Keratinocyte (primary cell): ENCODE results near the gene C1orf74. TPM values are rescaled to one million over a fixed set of nuclear protein-coding genes. Genes with fewer than 3 reads are reported as not detected.

ENCODE experiments used
- DNase-seq: peaks from one replicate; pipeline ENCODE4 v3.0.0-alpha.2; 2011; ENCODE audit warnings: low read depth, missing footprints, low spot score
- FAIRE-seq: peaks from 2 replicates; lab custom pipeline; 2011; peaks lifted over from hg19 to GRCh38; lab: Jason Lieb, UNC
- H2AFZ ChIP-seq: 2 replicates; pipeline ENCODE4 v1.6.0; 2012; ENCODE audit warnings: low read length, control low read depth, inconsistent platforms; ENCODE audit not compliant: control insufficient read depth
- H3K27ac ChIP-seq: 2 replicates; pipeline ENCODE4 v1.5.1; 2011; ENCODE audit warnings: low read length; ENCODE audit not compliant: control insufficient read depth, insufficient read depth
- H3K27me3 ChIP-seq: 3 replicates; pipeline ENCODE4 v1.6.0; 2011; ENCODE audit warnings: low read length; ENCODE audit not compliant: control insufficient read depth, insufficient read depth; ENCODE audit errors: extremely low read depth
- H3K36me3 ChIP-seq, 2 experiments: 2 replicates in 1 of 2; 3 replicates in 1 of 2; pipeline ENCODE4 v1.5.1; 2011; ENCODE audit warnings: low read length in 2 of 2, mild to moderate bottlenecking in 1 of 2; ENCODE audit not compliant: control insufficient read depth in 2 of 2, insufficient read depth in 2 of 2; ENCODE audit errors: extremely low read depth in 1 of 2
- H3K4me1 ChIP-seq: 3 replicates; pipeline ENCODE4 v1.5.1; 2011; ENCODE audit warnings: low read length; ENCODE audit not compliant: control insufficient read depth, insufficient read depth; ENCODE audit errors: extremely low read depth
- H3K4me2 ChIP-seq: 3 replicates; pipeline ENCODE4 v1.6.0; 2011; ENCODE audit warnings: low read depth, low read length; ENCODE audit not compliant: control insufficient read depth, insufficient read depth; ENCODE audit errors: extremely low read depth
- H3K4me3 ChIP-seq, 3 experiments: fragments of 200-600 bp in 1 of 3; sonication (generic) in 1 of 3; 2 replicates in 2 of 3; 3 replicates in 1 of 3; pipeline ENCODE4 v1.5.1; 2011 to 2016; ENCODE audit warnings: low read length in 3 of 3, mild to moderate bottlenecking in 3 of 3, control low read depth in 2 of 3, inconsistent platforms in 1 of 3, low read depth in 1 of 3, mixed read lengths in 1 of 3, mixed run types in 1 of 3, moderate library complexity in 1 of 3; ENCODE audit not compliant: control insufficient read depth in 2 of 3, insufficient read depth in 2 of 3; ENCODE audit errors: extremely low read depth in 1 of 3
- H3K79me2 ChIP-seq: 2 replicates; pipeline ENCODE4 v1.6.0; 2012; ENCODE audit warnings: low read length; ENCODE audit not compliant: control insufficient read depth, insufficient read depth
- H3K9ac ChIP-seq: 3 replicates; pipeline ENCODE4 v1.6.0; 2011; ENCODE audit warnings: low read length; ENCODE audit not compliant: control insufficient read depth, insufficient read depth; ENCODE audit errors: extremely low read depth
- H3K9me1 ChIP-seq: 3 replicates; pipeline ENCODE4 v1.6.0; 2011; ENCODE audit warnings: low read length; ENCODE audit not compliant: control insufficient read depth, insufficient read depth; ENCODE audit errors: extremely low read depth
- H3K9me3 ChIP-seq: 2 replicates; pipeline ENCODE4 v1.5.1; 2012; ENCODE audit warnings: low read depth, low read length; ENCODE audit not compliant: control insufficient read depth
- H4K20me1 ChIP-seq: 3 replicates; pipeline ENCODE4 v1.6.0; 2011; ENCODE audit warnings: low read length; ENCODE audit not compliant: control insufficient read depth, insufficient read depth; ENCODE audit errors: extremely low read depth
- EZH2 ChIP-seq: IDR thresholded peaks from one replicate; pipeline ENCODE4 v1.6.1; 2012; ENCODE audit warnings: inconsistent platforms, mild to moderate bottlenecking, low read length, moderate library complexity
- dilution Hi-C: fragments of 300-500 bp; cut with MboI; formaldehyde crosslinking; loops from one replicate; pipeline ENCODE4 v1.7.0; 2020; ENCODE audit warnings: low sequenced_read_pairs; ENCODE audit not compliant: extremely low pct_ligation_motif_present
- polyA plus RNA-seq, 5 experiments: library from polyadenylated mRNA; depleted of rRNA in 3 of 5; stranded (reverse) in 3 of 5; stranded (forward) in 1 of 5; unstranded in 1 of 5; fragments of >200 nt; gene quantifications; 1 replicate in 1 of 5; 2 replicates in 3 of 5; 3 replicates in 1 of 5; pipeline versions ENCODE4 v1.2.1 to v1.2.3, GENCODE V29; 2011 to 2012; ENCODE audit warnings: missing spikeins in 2 of 5, low read depth in 1 of 5, low replicate concordance in 1 of 5
- TF ChIP-seq, protein P1 (sequence below), 3 experiments: IDR thresholded peaks in 1 of 3; conservative IDR thresholded peaks in 1 of 3; optimal IDR thresholded peaks in 1 of 3; 2 replicates in 2 of 3; 3 replicates in 1 of 3; pipeline versions ENCODE3 to v1.5.1; 2011; ENCODE audit warnings: low read length in 3 of 3, mild to moderate bottlenecking in 3 of 3, moderate library complexity in 2 of 3, control low read depth in 1 of 3, inconsistent platforms in 1 of 3; ENCODE audit not compliant: insufficient read depth in 2 of 3; ENCODE audit errors: extremely low read depth in 1 of 3

Gene C1orf74
- polyA plus RNA-seq, 1 donor (not counting 4 experiments of a cell fraction or from before 2014, with no cell fraction given): 58.1 TPM

DNA sequence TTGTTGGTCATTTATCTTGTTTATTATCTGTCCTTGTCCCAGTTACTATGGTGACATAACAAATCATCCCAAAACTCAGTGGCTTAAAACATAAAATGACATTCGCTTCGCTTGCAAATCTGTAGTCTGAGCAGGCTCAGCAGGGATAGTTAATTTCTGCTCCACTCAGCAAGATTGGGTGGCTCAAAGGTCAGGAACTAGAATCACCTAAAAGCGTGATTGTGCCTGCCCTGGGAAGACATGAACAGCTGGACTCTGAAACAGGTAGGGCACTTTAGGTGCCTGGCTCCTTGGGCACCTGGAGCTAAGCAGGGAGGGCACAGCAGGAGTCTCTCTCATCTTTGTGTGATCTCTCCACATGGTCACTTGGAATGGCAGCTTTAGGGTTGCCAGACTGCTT lies 43.2 kb downstream of the C1orf74 start:
- Histone ChIP-seq H3K36me3 (no peaks in the 10 kb centered on the region), H4K20me1 (no peaks in the 10 kb centered on the region), H3K4me2 (no peak overlapping the region), H3K9ac (no peak overlapping the region), H3K9me3 (no peaks in the 10 kb centered on the region), H3K79me2 (no peaks in the 10 kb centered on the region), H3K4me1 (no peaks in the 10 kb centered on the region), H3K4me3 (no peak overlapping the region), H3K27ac (no peak overlapping the region), H3K9me1 (no peaks in the 10 kb centered on the region), H2AFZ (no peak overlapping the region), H3K27me3 (no peaks in the 10 kb centered on the region)
- FAIRE-seq (no peak), DNase-seq (no peak)
- TF ChIP-seq, protein P1, sequence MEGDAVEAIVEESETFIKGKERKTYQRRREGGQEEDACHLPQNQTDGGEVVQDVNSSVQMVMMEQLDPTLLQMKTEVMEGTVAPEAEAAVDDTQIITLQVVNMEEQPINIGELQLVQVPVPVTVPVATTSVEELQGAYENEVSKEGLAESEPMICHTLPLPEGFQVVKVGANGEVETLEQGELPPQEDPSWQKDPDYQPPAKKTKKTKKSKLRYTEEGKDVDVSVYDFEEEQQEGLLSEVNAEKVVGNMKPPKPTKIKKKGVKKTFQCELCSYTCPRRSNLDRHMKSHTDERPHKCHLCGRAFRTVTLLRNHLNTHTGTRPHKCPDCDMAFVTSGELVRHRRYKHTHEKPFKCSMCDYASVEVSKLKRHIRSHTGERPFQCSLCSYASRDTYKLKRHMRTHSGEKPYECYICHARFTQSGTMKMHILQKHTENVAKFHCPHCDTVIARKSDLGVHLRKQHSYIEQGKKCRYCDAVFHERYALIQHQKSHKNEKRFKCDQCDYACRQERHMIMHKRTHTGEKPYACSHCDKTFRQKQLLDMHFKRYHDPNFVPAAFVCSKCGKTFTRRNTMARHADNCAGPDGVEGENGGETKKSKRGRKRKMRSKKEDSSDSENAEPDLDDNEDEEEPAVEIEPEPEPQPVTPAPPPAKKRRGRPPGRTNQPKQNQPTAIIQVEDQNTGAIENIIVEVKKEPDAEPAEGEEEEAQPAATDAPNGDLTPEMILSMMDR (optimal IDR thresholded peaks at IDR 0.05 in 1 of 3, IDR thresholded peaks at IDR 0.05 in 1 of 3, conservative IDR thresholded peaks at IDR 0.05 in 1 of 3; ENCODE audit: extremely low read depth in 1 of 3, insufficient read depth in 2 of 3, low read length in 3 of 3): no peak
- TF ChIP-seq EZH2: no peak
- dilution Hi-C loops: no loop called here

- dilution Hi-C loops: no loop called here
- H3K79me2 ChIP-seq: no peaks in the 10 kb centered on the region
- H3K27ac ChIP-seq: no peak overlapping the region
- no peak overlapping the region for H2AFZ ChIP-seq
- no peak overlapping the region for H3K4me2 ChIP-seq
- DNase-seq (no peak), FAIRE-seq (no peak)
- H3K9ac ChIP-seq: no peak overlapping the region
- TF ChIP-seq, protein P1 (optimal IDR thresholded peaks at IDR 0.05 in 1 of 3, IDR thresholded peaks at IDR 0.05 in 1 of 3, conservative IDR thresholded peaks at IDR 0.05 in 1 of 3; ENCODE audit: extremely low read depth in 1 of 3, insufficient read depth in 2 of 3, low read length in 3 of 3): no peak
- TF ChIP-seq EZH2: no peak
- H3K4me3 ChIP-seq: no peak overlapping the region
- H4K20me1 ChIP-seq: no peaks in the 10 kb centered on the region
- H3K9me3 ChIP-seq: no peaks in the 10 kb centered on the region
- no peaks in the 10 kb centered on the region for H3K27me3 ChIP-seq
- H3K36me3 ChIP-seq: no peaks in the 10 kb centered on the region
- H3K4me1 ChIP-seq: peaks cover 3% of the 10 kb centered on the region
- no peaks in the 10 kb centered on the region for H3K9me1 ChIP-seq
These were observed 46.1 kb downstream of the C1orf74 start for GRCh38 chr1:209738270-209738669.
